GM23338 (cell line): ENCODE measurements around the gene CCDC97. TPM values are rescaled to one million over a fixed set of nuclear protein-coding genes. Genes with fewer than 3 reads are reported as not detected.

Source experiments
- ATAC-seq: fragments of 200-7000 bp; cut with Tn5 transposase; 3 replicates; pipeline ENCODE4 v1.9.1; 2020
- DNase-seq: peaks from one replicate; pipeline ENCODE4 v3.0.0-alpha.2; 2015; ENCODE audit warnings: low spot score
- H2AFZ ChIP-seq: fragments of 200-600 bp; sonication (generic); 2 replicates; pipeline ENCODE4 v1.8.0; 2016; ENCODE audit warnings: antibody characterized with exemption, mild to moderate bottlenecking, moderate library complexity
- H3F3A ChIP-seq: fragments of 200-600 bp; sonication (generic); replicated peaks from 2 replicates; pipeline ENCODE4 v1.8.0; 2017; ENCODE audit warnings: antibody characterized with exemption, mixed run types, low read depth
- H3K27ac ChIP-seq: fragments of 200-600 bp; sonication (generic); 2 replicates; pipeline ENCODE4 v1.6.1; 2016; ENCODE audit warnings: low read depth
- H3K27me3 ChIP-seq: fragments of 200-600 bp; sonication (generic); 2 replicates; pipeline ENCODE4 v1.8.0; 2016; ENCODE audit warnings: mild to moderate bottlenecking, mixed run types, moderate library complexity; ENCODE audit not compliant: insufficient read depth
- H3K36me3 ChIP-seq: fragments of 200-600 bp; sonication (generic); 2 replicates; pipeline ENCODE4 v1.8.0; 2016; ENCODE audit warnings: mild to moderate bottlenecking; ENCODE audit not compliant: insufficient read depth
- H3K4me1 ChIP-seq: fragments of 200-600 bp; sonication (generic); 2 replicates; pipeline ENCODE4 v1.8.0; 2016; ENCODE audit warnings: mild to moderate bottlenecking, moderate library complexity; ENCODE audit not compliant: insufficient read depth
- H3K4me2 ChIP-seq: fragments of 200-600 bp; sonication (generic); 2 replicates; pipeline ENCODE4 v1.7.1; 2017; ENCODE audit warnings: mixed run types
- H3K4me3 ChIP-seq: fragments of 200-600 bp; sonication (generic); 2 replicates; pipeline ENCODE4 v1.6.1; 2016; ENCODE audit warnings: mixed run types
- H3K79me2 ChIP-seq: fragments of 200-600 bp; sonication (generic); replicated peaks from 2 replicates; pipeline ENCODE4 v1.8.0; 2017; ENCODE audit warnings: mild to moderate bottlenecking; ENCODE audit not compliant: insufficient read depth
- H3K9me2 ChIP-seq: fragments of 200-600 bp; sonication (generic); 2 replicates; pipeline ENCODE4 v1.8.0; 2017; ENCODE audit not compliant: insufficient read depth
- H4K20me1 ChIP-seq: fragments of 200-600 bp; sonication (generic); replicated peaks from 2 replicates; pipeline ENCODE4 v1.8.0; 2017; ENCODE audit warnings: mild to moderate bottlenecking; ENCODE audit not compliant: insufficient read depth
- H3K27ac Mint-ChIP-seq: 2 replicates; pipeline ENCODE4 v1.8.0; 2020; ENCODE audit warnings: inconsistent platforms, mild to moderate bottlenecking, moderate library complexity, mixed read lengths
- H3K27me3 Mint-ChIP-seq: 3 replicates; pipeline ENCODE4 v1.8.0; 2022; ENCODE audit warnings: low read depth, mild to moderate bottlenecking, moderate library complexity, mixed read lengths, inconsistent platforms; ENCODE audit not compliant: insufficient read depth, poor library complexity
- H3K36me3 Mint-ChIP-seq: 3 replicates; pipeline ENCODE4 v1.8.0; 2021; ENCODE audit warnings: low read depth, mild to moderate bottlenecking, inconsistent platforms, moderate library complexity, mixed read lengths
- H3K4me1 Mint-ChIP-seq: 3 replicates; pipeline ENCODE4 v1.8.0; 2020; ENCODE audit warnings: mild to moderate bottlenecking, inconsistent platforms, mixed read lengths
- H3K4me3 Mint-ChIP-seq: 3 replicates; pipeline ENCODE4 v1.8.0; 2021; ENCODE audit warnings: moderate library complexity, mild to moderate bottlenecking, inconsistent platforms, mixed read lengths
- H3K9me3 Mint-ChIP-seq: 3 replicates; pipeline ENCODE4 v1.8.0; 2020; ENCODE audit warnings: moderate library complexity, mild to moderate bottlenecking, inconsistent platforms, mixed read lengths
- CREB1 ChIP-seq: fragments of 250-450 bp; sonication (Bioruptor Pico); IDR thresholded peaks from 2 replicates; pipeline ENCODE4 v1.5.0; 2020; ENCODE audit warnings: low read depth, mild to moderate bottlenecking, moderate library complexity
- CTCF ChIP-seq, 2 experiments: fragments of 200-600 bp in 1 of 2; sonication (generic) in 1 of 2; conservative IDR thresholded peaks; 2 replicates each; pipeline versions ENCODE4 v1.5.1 to v1.6.1; 2016 to 2017; ENCODE audit warnings: antibody characterized with exemption in 2 of 2, low read depth in 2 of 2, mild to moderate bottlenecking in 2 of 2, moderate library complexity in 1 of 2
- ETS1 ChIP-seq: IDR thresholded peaks from 2 replicates; pipeline ENCODE4 v1.6.1; 2016; ENCODE audit warnings: antibody characterized with exemption
- EZH2 ChIP-seq: fragments of 200-600 bp; sonication (generic); IDR thresholded peaks from one replicate; pipeline ENCODE4 v1.8.0; 2017; ENCODE audit warnings: antibody characterized with exemption, mild to moderate bottlenecking, low read depth; ENCODE audit not compliant: unreplicated experiment
- NANOG ChIP-seq: IDR thresholded peaks from 2 replicates; pipeline ENCODE4 v1.6.1; 2016; ENCODE audit warnings: antibody characterized with exemption, borderline replicate concordance
- POLR2AphosphoS5 ChIP-seq: IDR thresholded peaks from 2 replicates; pipeline ENCODE4 v1.6.1; 2016; ENCODE audit warnings: antibody characterized with exemption, low read depth
- STAT1 ChIP-seq: IDR thresholded peaks from one replicate; pipeline ENCODE4 v1.6.1; 2016; ENCODE audit warnings: antibody characterized with exemption; ENCODE audit not compliant: unreplicated experiment
- ZNF114 ChIP-seq: fragments of 250-450 bp; sonication (Bioruptor Pico); IDR thresholded peaks from 2 replicates; pipeline ENCODE4 v1.5.0; 2020; ENCODE audit warnings: mild to moderate bottlenecking, moderate library complexity
- polyA plus RNA-seq: library from polyadenylated mRNA; unstranded; fragments of >200 nt; fragmentation: Nextera tagmentation; extraction: Ambion mirVana; gene quantifications from 2 replicates; pipeline ENCODE4 v1.2.1, GENCODE V29; 2016
- total RNA-seq: library from RNA; depleted of rRNA; stranded (reverse); fragments of >200 nt; shearing (Covaris generic); gene quantifications from 2 replicates; pipeline ENCODE4 v1.2.3, GENCODE V29; 2014

CCDC97 gene
- total and polyA plus RNA-seq, 2 experiments from 2014 or later: 8.0 to 11.0 TPM

GRCh38 chr19:41324231-41324702 is 14.3 kb downstream of the CCDC97 start (continued):
- TF ChIP-seq CTCF (conservative IDR thresholded peaks at IDR 0.05; ENCODE audit: low read depth in 2 of 2) (no peak), ZNF114 (CRISPR knock-in tag) (no peak)

- Histone ChIP-seq H3K36me3 (no peaks in the 10 kb centered on the region), H2AFZ (no peak overlapping the region), H3K4me2 (peak overlapping the region; percentile 90), H4K20me1 (no peaks in the 10 kb centered on the region; the same call in 1 of the 2 replicates), H3K9me2 (no peaks in the 10 kb centered on the region), H3K4me3 (peak overlapping the region; percentile 71), H3F3A (peaks cover 27% of the 10 kb centered on the region), H3K27ac (0 out of 2 replicates have a peak overlapping the region, but pooled peaks have one; percentile 65), H3K4me1 (peaks cover 52% of the 10 kb centered on the region), H3K27me3 (no peaks in the 10 kb centered on the region), H3K79me2 (no peaks in the 10 kb centered on the region)
- ATAC-seq (peak; percentile 43), DNase-seq (peak; percentile 79)
- peaks cover 3% of the 10 kb centered on the region; the same call in 2 of the 3 replicates for H3K9me3 Mint-ChIP-seq
- peak overlapping the region; percentile 77 for H3K4me3 Mint-ChIP-seq
- peaks cover 39% of the 10 kb centered on the region for H3K27me3 Mint-ChIP-seq
- peaks cover 62% of the 10 kb centered on the region for H3K4me1 Mint-ChIP-seq
- peak overlapping the region; percentile 89; the same call in 1 of the 2 replicates for H3K27ac Mint-ChIP-seq
- peaks cover 15% of the 10 kb centered on the region for H3K36me3 Mint-ChIP-seq
- TF ChIP-seq NANOG (no peak), POLR2AphosphoS5 (0 out of 2 replicates have a peak, but pooled peaks have one; percentile 15)
Observed at GRCh38 chr19:41324921-41325639, 15.1 kb downstream of the CCDC97 start.

GRCh38 chr19:41325640-41325946 is 15.6 kb downstream of the CCDC97 start:
- DNase-seq (no peak), ATAC-seq (no peak)
- Histone ChIP-seq H3K36me3 (no peaks in the 10 kb centered on the region), H3K4me3 (peak overlapping the region; percentile 71), H2AFZ (no peak overlapping the region), H3K4me1 (peaks cover 52% of the 10 kb centered on the region), H3K9me2 (no peaks in the 10 kb centered on the region), H4K20me1 (no peaks in the 10 kb centered on the region; the same call in 1 of the 2 replicates), H3F3A (peaks cover 31% of the 10 kb centered on the region), H3K27ac (no peak overlapping the region), H3K27me3 (no peaks in the 10 kb centered on the region), H3K4me2 (peak overlapping the region; percentile 90), H3K79me2 (no peaks in the 10 kb centered on the region)
- Mint-ChIP-seq H3K4me3 (peak overlapping the region; percentile 77), H3K27me3 (peaks cover 39% of the 10 kb centered on the region), H3K9me3 (peaks cover 3% of the 10 kb centered on the region; the same call in 2 of the 3 replicates), H3K4me1 (peaks cover 63% of the 10 kb centered on the region), H3K27ac (peak overlapping the region; percentile 89; the same call in 1 of the 2 replicates), H3K36me3 (peaks cover 15% of the 10 kb centered on the region)
- TF ChIP-seq NANOG (no peak), EZH2 (no peak), STAT1 (no peak), ETS1 (no peak), CREB1 (CRISPR knock-in tag) (no peak), ZNF114 (CRISPR knock-in tag) (no peak), POLR2AphosphoS5 (no peak), CTCF (conservative IDR thresholded peaks at IDR 0.05; ENCODE audit: low read depth in 2 of 2) (no peak)
